T-helper 17 cell (primary cell): ENCODE results near the gene PRDM16. TPM values are rescaled to one million over a fixed set of nuclear protein-coding genes. Genes with fewer than 3 reads are reported as not detected.

ENCODE experiments used
- ATAC-seq: fragments of 150-1000 bp; cut with Tn5 transposase; 2 replicates; pipeline ENCODE4 v1.10.0; 2021; ENCODE audit warnings: mild to moderate bottlenecking, moderate library complexity
- DNase-seq, 3 donors: peaks; one replicate each; pipeline versions ENCODE4 v3.0.0 to v3.0.0-alpha.2; 2020 to 2021
- H3K9me3 ChIP-seq: one replicate; pipeline ENCODE4 v1.7.0; 2013; ENCODE audit warnings: low read length, mild to moderate bottlenecking; ENCODE audit not compliant: control insufficient read depth, poor library complexity, severe bottlenecking
- H3K27ac Mint-ChIP-seq: one replicate; pipeline ENCODE4 v1.8.0; 2022; ENCODE audit warnings: mild to moderate bottlenecking, moderate library complexity, mixed read lengths
- H3K27me3 Mint-ChIP-seq: one replicate; pipeline ENCODE4 v1.8.0; 2022; ENCODE audit warnings: mixed read lengths
- H3K36me3 Mint-ChIP-seq: one replicate; pipeline ENCODE4 v1.8.0; 2022; ENCODE audit warnings: low read depth, mixed read lengths
- H3K4me1 Mint-ChIP-seq: one replicate; pipeline ENCODE4 v1.8.0; 2022; ENCODE audit warnings: mild to moderate bottlenecking, mixed read lengths
- H3K4me3 Mint-ChIP-seq: one replicate; pipeline ENCODE4 v1.8.0; 2022; ENCODE audit warnings: mild to moderate bottlenecking, moderate library complexity, mixed read lengths
- total RNA-seq, 4 donors: library from RNA in 2 of 4; stranded (reverse) in 2 of 4; gene quantifications; one replicate each; pipeline ENCODE4 v1.2.3 and lab custom pipeline; 2022 to 2026

Gene PRDM16
- total RNA-seq, 2 donors from 2014 or later, result not detected

DNA sequence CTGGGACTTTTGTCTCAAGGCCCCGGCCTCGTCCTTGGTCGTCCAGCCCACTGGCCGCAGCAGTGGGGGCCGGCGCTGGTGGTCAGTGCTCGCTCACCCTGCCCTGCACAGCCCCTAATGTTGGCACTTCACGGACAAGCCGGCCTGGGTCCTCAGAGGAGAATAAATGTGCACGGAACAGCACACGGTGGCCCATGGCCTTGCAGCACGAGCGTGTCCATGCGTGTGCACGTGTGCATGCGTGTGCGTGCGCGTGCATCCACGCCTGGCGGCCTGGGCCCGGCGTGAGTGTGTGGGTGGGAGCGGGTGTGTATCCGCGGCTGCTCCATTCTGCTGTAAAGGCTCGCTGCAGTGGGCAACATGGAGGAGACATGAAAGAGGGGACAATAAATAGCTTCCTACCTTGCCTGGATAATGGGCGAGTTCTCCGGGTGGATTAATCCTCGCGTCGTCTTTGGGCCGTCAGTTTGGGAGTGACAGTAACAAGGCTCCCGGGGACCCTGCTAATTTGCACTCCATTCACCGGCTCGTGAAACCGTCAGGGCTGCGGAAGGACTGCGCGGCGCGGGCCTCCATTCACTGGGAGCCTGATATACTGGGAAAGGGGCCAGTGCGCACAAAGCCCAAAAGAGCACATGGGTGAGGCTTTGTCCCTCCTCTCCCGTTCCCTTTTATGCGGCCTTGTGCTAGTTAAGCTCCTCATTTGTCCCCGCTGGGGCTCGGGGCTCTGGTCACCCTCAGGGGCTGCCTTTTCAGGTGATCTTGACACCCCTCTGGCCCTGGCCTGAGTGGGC is 142.8 kb downstream of the PRDM16 start:
- H3K9me3 ChIP-seq, result no peaks in the 10 kb centered on the region
- no peak for DNase-seq
- no peak overlapping the region for H3K4me3 Mint-ChIP-seq
- no peaks in the 10 kb centered on the region for H3K36me3 Mint-ChIP-seq
- H3K4me1 Mint-ChIP-seq, result no peaks in the 10 kb centered on the region
- ATAC-seq, result no peak
- H3K27ac Mint-ChIP-seq, result no peak overlapping the region
- H3K27me3 Mint-ChIP-seq, result peaks cover 17% of the 10 kb centered on the region

GRCh38 chr1:3212453-3213355 is 143.7 kb downstream of the PRDM16 start:
- H3K4me3 Mint-ChIP-seq, result no peak overlapping the region
- peaks cover 20% of the 10 kb centered on the region for H3K27me3 Mint-ChIP-seq
- H3K4me1 Mint-ChIP-seq, result no peaks in the 10 kb centered on the region
- ATAC-seq, result no peak
- no peaks in the 10 kb centered on the region for H3K36me3 Mint-ChIP-seq
- no peak for DNase-seq
- H3K27ac Mint-ChIP-seq, result no peak overlapping the region
- H3K9me3 ChIP-seq, result no peaks in the 10 kb centered on the region

GRCh38 chr1:3213730-3214129 is 144.7 kb downstream of the PRDM16 start:
- no peaks in the 10 kb centered on the region for H3K4me1 Mint-ChIP-seq
- H3K4me3 Mint-ChIP-seq, result no peak overlapping the region
- H3K9me3 ChIP-seq, result no peaks in the 10 kb centered on the region
- DNase-seq (no peak), ATAC-seq (no peak)
- H3K27me3 Mint-ChIP-seq, result peaks cover 31% of the 10 kb centered on the region
- H3K36me3 Mint-ChIP-seq, result no peaks in the 10 kb centered on the region
- H3K27ac Mint-ChIP-seq, result no peak overlapping the region

DNA sequence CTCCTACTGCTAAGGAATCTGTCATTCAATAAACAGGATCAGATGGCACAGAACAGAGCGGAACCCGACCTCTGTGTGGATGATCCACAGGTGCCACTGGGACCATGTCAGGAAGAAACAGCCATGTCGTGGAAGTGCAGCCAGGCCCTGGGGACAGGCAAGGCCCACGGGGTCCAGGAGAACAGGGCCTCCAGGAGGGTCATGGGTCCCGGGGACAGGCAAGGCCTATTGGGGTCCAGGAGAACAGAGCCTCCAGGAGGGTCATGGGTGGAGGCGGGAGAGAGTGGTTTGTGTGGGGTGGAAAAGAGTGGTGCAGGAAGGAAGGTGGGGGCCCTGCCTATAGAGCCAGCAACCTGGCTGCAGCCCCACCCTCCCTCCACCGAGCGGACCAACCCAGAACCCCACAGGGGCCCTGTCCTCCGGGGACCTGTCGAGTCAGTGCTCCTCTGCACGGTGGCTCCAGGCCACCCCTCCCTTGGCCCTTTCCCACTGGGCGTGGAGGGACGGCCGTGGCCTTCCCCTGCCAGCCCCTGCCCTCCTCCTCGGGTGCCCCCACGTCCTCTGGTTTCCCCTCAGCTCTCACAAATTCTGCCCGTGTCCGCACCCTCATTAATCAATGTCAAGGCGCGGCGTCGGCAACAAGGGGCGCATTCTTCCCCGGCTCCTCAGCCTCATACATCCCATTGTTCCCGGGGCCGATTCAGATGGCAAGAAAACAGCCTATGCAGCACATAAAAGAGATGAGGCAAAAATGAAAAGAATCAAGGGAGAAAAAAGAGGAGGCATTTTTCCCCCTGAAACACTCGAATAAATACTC is 146.4 kb downstream of the PRDM16 start:
- DNase-seq (no peak), ATAC-seq (no peak)
- Mint-ChIP-seq H3K27me3 (peaks cover 39% of the 10 kb centered on the region), H3K27ac (no peak overlapping the region), H3K4me1 (no peaks in the 10 kb centered on the region), H3K36me3 (no peaks in the 10 kb centered on the region), H3K4me3 (no peak overlapping the region)
- H3K9me3 ChIP-seq, result no peaks in the 10 kb centered on the region

DNA sequence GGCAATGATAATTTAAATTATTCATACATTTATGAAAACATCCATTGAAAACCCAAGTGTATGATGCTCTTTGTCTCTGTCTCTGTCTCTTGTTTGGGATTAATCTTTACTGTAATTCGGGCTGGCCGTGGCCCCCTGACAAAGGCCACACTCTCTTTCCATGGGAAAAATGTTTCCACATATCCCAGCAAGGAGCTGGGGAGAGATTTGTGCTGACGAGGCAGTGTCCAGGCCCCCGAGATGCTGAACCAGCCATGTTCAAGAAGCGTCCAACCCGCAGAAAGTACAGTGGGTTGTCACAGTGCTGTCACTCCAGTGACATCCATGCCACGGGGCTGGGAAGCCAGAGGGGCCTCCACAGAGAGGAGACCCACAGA is 147.0 kb downstream of the PRDM16 start:
- no peaks in the 10 kb centered on the region for H3K4me1 Mint-ChIP-seq
- no peak overlapping the region for H3K27ac Mint-ChIP-seq
- DNase-seq (no peak), ATAC-seq (no peak)
- no peak overlapping the region for H3K4me3 Mint-ChIP-seq
- H3K36me3 Mint-ChIP-seq, result no peaks in the 10 kb centered on the region
- no peaks in the 10 kb centered on the region for H3K9me3 ChIP-seq
- H3K27me3 Mint-ChIP-seq, result peaks cover 39% of the 10 kb centered on the region

- H3K27me3 Mint-ChIP-seq, result peaks cover 39% of the 10 kb centered on the region
- ATAC-seq, result no peak
- no peak overlapping the region for H3K4me3 Mint-ChIP-seq
- DNase-seq, result no peak
- H3K27ac Mint-ChIP-seq, result no peak overlapping the region
- no peaks in the 10 kb centered on the region for H3K4me1 Mint-ChIP-seq
- no peaks in the 10 kb centered on the region for H3K9me3 ChIP-seq
- no peaks in the 10 kb centered on the region for H3K36me3 Mint-ChIP-seq
Measured at GRCh38 chr1:3217181-3217641, 148.2 kb downstream of the PRDM16 start.

DNA sequence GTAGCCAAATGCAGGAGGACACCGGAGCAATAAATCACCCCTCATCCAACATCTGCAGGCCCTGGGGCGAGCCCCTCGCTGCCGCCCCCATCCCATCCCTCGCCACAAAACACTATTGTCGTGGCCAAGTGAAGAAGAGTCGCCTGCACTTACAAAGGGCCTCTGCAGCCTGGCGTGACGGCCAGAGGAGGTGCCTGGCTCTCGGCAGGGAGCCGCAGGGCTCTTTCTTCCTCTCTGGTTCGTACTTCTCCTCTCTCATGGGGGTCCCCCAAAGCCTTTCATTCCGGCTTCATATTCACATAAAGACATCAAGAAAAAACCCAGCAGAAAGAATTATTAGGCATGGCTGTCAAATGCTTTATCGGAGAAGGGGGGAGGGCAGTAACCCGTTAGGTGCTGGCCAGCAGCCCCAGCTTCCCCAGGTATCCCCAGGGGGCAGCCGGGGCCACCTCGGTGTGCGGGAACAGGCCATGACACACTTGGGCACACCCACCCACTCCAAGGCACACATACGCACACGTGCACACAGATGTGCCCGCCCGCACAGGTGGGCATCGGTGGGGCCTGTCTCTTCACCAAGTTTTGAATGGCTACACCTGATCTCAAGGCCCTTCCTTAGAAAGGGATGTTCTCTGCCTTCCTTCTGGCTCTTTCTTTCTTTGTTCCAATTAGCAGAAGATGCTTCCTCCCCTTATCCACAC is 149.1 kb downstream of the PRDM16 start:
- Mint-ChIP-seq H3K36me3 (no peaks in the 10 kb centered on the region), H3K27me3 (peaks cover 39% of the 10 kb centered on the region), H3K4me3 (no peak overlapping the region), H3K27ac (no peak overlapping the region), H3K4me1 (no peaks in the 10 kb centered on the region)
- ATAC-seq (no peak), DNase-seq (no peak)
- H3K9me3 ChIP-seq, result no peaks in the 10 kb centered on the region

- H3K36me3 Mint-ChIP-seq, result no peaks in the 10 kb centered on the region
- no peak overlapping the region for H3K4me3 Mint-ChIP-seq
- no peaks in the 10 kb centered on the region for H3K4me1 Mint-ChIP-seq
- H3K27me3 Mint-ChIP-seq, result peaks cover 47% of the 10 kb centered on the region
- no peaks in the 10 kb centered on the region for H3K9me3 ChIP-seq
- no peak for ATAC-seq
- no peak overlapping the region for H3K27ac Mint-ChIP-seq
- no peak for DNase-seq
Measured at GRCh38 chr1:3219005-3219790, 150.2 kb downstream of the PRDM16 start.

DNA sequence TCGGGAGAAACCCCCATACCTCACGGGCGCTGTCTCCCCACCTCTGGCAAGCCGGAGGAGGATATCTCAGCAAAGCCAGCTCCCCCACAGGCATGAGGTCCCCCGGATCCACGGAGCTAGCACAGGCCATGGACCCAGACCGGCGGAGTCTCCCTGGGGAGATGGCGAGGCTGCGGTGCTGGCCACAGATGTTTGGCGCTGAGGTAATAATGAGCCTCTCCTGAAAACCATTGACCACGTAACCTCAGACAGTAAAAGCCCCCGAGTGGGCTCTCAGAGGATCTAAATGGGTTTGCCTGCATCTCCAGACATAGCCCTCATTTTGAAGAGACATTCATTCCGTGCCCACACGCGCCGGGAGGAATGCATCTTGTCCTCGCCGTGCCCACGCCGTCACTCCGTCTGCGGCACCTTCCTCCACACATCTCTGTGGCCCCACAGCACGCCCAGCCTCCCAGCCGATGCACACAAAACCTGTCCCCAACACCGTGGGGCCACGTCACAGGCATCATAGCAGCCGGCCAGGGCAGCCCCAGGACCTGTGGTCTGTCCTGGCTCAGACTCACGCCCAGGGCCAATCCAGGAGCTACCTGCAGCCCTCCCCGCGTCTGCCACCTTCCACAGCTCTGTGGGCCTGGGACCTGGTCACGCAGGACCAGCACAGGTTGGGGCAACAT is 150.9 kb downstream of the PRDM16 start:
- Mint-ChIP-seq H3K4me1 (no peaks in the 10 kb centered on the region), H3K27me3 (peaks cover 46% of the 10 kb centered on the region), H3K36me3 (no peaks in the 10 kb centered on the region), H3K27ac (no peak overlapping the region), H3K4me3 (no peak overlapping the region)
- ATAC-seq (no peak), DNase-seq (no peak)
- H3K9me3 ChIP-seq, result no peaks in the 10 kb centered on the region

GRCh38 chr1:3221112-3222041 is 152.4 kb downstream of the PRDM16 start:
- H3K36me3 Mint-ChIP-seq, result no peaks in the 10 kb centered on the region
- H3K4me3 Mint-ChIP-seq, result no peak overlapping the region
- ATAC-seq, result no peak
- H3K4me1 Mint-ChIP-seq, result no peaks in the 10 kb centered on the region
- H3K9me3 ChIP-seq, result no peaks in the 10 kb centered on the region
- peaks cover 36% of the 10 kb centered on the region for H3K27me3 Mint-ChIP-seq
- H3K27ac Mint-ChIP-seq, result no peak overlapping the region
- DNase-seq, result no peak
